Posterior vena cava (tissue), 2 donors: ENCODE measurements around the gene CYTH2. TPM values are rescaled to one million over a fixed set of nuclear protein-coding genes. Genes with fewer than 3 reads are reported as not detected.

ENCODE experiments used
- DNase-seq: peaks from one replicate; pipeline ENCODE4 v3.0.0-alpha.2; 2020; ENCODE audit warnings: low spot score
- intact Hi-C, 2 donors: fragments of 100-400 bp; cut with DNase I; formaldehyde crosslinking; loops; one replicate each; pipeline versions ENCODE4 v1.14.1 to v1.14.2; 2022 to 2023
- total RNA-seq, 2 donors: library from RNA; stranded (reverse); fragmentation: NEBNext Ultra II Directional; extraction: Animal tissue kit (Norgen Biotek cat#: 25700); gene quantifications; one replicate each; pipeline ENCODE4 v1.2.1, GENCODE V29; 2021
- donor health status: DM: yes; HTN: yes; CAD: no.
- donor health status: DM: yes; HTN: yes; CAD: no.

Gene CYTH2
- total RNA-seq, 2 donors from 2014 or later: 34.1 to 49.2 TPM

DNA sequence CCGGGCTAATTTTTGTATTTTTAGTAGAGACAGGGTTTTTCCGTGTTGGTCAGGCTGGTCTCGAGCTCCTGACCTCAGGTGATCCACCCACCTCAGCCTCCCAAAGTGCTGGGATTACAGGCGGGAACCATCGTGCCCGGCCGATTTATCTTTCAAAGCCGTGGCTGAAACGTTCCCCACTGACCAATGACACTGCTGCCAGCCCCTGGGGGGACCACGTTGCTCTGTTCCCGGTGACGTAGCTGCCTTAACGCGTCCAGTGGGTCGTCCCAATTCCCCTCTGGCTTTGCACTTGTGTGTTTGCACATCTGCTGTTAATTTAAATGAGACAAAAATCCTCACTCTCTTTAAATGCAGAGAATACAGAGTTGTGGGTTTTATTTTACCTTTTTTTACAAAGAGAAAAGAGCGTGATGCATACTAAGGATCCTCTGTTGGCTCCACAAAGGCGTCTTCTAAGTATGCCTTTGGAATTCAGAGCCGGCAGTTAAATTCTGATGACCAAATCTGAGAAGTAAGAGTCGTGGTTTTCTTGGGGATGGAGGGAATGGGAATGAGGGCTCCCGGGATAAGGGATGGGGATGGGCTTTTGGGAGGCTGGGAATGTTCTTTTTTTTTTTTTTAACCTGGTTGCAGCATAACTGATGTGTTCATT lies 61.0 kb downstream of the CYTH2 start:
- DNase-seq: no peak
- intact Hi-C loops: no loop called here

DNA sequence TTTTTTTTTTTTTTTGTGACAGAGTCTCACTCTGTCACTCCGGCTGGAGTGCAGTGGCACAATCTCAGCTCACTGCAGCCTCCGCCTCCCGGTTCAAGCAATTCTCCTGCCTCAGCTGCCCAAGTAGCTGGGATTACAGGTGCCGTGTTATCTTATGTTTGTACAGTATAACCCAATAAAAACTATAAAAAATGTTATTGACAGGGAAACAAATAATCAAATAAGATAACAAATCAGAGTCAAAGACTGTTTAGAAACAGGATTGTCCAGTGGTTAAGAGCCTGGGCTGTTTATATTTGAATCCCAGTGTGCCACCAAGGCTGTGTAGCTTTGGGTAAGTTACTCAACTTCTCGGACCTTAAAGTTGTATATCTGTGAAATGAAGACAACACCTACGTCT lies 61.6 kb downstream of the CYTH2 start:
- DNase-seq: no peak
- intact Hi-C loops: no loop called here

Other genes with a start within 250 kb of the CYTH2 start
- gene CARD8, start 213.5 kb upstream of the CYTH2 start, total RNA-seq: 10 to 100 TPM; 44.0 to 54.2 TPM
- gene ZNF114, start 199.3 kb upstream of the CYTH2 start, total RNA-seq: under 1 TPM; 0.37 to 0.38 TPM
- 100 to 1,000 TPM; 120 to 297 TPM for gene EMP3, start 143.8 kb upstream of the CYTH2 start, total RNA-seq
- 1 to 10 TPM; 5.0 to 6.3 TPM for gene TMEM143, start 105.4 kb upstream of the CYTH2 start, total RNA-seq
- not detected for gene SYNGR4, start 105.0 kb upstream of the CYTH2 start, total RNA-seq
- 100 to 1,000 TPM in 1 of 2 donors, 10 to 100 TPM in 1; 94.6 to 111 TPM for gene KDELR1, start 77.8 kb upstream of the CYTH2 start, total RNA-seq
- gene GRIN2D, start 75.7 kb upstream of the CYTH2 start, total RNA-seq: 1 to 10 TPM in 1 of 2 donors, under 1 TPM in 1; 0.71 to 2.3 TPM
- gene GRWD1, start 23.4 kb upstream of the CYTH2 start, total RNA-seq: 10 to 100 TPM; 21.1 to 24.2 TPM
- gene KCNJ14, start 13.8 kb upstream of the CYTH2 start, total RNA-seq: under 1 TPM; 0.52 to 0.65 TPM
- under 1 TPM; 0.19 to 0.57 TPM for gene LMTK3, start 42.5 kb downstream of the CYTH2 start, total RNA-seq
- gene SULT2B1, start 82.8 kb downstream of the CYTH2 start, total RNA-seq: under 1 TPM in 1 of 2 donors, not detected in 1; 0.60 TPM
- gene SPACA4, start 137.4 kb downstream of the CYTH2 start, total RNA-seq: not detected
- gene FAM83E, start 145.7 kb downstream of the CYTH2 start, total RNA-seq: not detected
- 100 to 1,000 TPM; 746 to 777 TPM for gene RPL18, start 149.8 kb downstream of the CYTH2 start, total RNA-seq
- 10 to 100 TPM in 1 of 2 donors, 1 to 10 TPM in 1; 8.5 to 12.1 TPM for gene SPHK2, start 150.1 kb downstream of the CYTH2 start, total RNA-seq
- gene DBP, start 168.0 kb downstream of the CYTH2 start, total RNA-seq: 1 to 10 TPM; 1.8 to 3.6 TPM
- gene CA11, start 176.8 kb downstream of the CYTH2 start, total RNA-seq: 1 to 10 TPM; 4.8 to 5.7 TPM
- gene NTN5, start 203.6 kb downstream of the CYTH2 start, total RNA-seq: under 1 TPM; 0.28 to 0.38 TPM
- gene FUT2, start 226.6 kb downstream of the CYTH2 start, total RNA-seq: not detected